Measurements from ENCODE around the gene HES5.
A peak's percentile ranks its signal among the peaks of the same experiment; 100 is the strongest.
"Not testable (repeated sequence)": the region's sequence is repeated elsewhere in the genome, so short reads cannot be mapped to it uniquely, and the experiment has no call there.

The HES5 gene, protein sequence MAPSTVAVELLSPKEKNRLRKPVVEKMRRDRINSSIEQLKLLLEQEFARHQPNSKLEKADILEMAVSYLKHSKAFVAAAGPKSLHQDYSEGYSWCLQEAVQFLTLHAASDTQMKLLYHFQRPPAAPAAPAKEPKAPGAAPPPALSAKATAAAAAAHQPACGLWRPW

DNA sequence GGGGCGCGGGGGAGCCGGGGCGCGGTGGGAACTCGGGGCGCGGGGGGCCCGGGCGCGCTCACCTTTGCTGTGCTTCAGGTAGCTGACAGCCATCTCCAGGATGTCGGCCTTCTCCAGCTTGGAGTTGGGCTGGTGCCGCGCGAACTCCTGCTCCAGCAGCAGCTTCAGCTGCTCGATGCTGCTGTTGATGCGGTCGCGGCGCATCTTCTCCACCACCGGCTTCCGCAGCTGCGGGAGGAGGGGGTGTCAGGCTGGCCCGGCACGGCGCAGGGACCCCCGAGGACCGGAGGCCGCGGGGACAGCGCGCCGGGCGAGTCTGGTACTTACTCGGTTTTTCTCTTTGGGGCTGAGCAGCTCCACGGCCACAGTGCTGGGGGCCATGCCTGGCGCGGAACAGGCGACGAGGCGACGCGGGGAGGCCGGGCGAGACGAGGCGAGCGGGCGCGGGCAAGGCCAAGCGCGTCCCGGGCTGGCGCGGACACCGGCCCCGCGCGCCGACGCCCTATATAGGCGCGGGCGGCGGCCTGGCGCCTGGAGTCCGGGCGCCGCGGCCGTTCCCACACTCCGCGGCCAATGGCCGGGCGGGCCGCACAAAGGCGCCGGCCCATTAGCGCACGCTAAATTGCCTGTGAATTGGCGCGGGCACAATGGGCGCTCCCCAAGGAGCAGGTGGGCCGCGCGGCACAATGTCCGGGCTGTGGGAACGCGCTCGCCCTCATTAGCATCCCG, at the start of gene HES5:
HES5 (minus strand) TSS at position 480 of the 729 bp plus-strand sequence; CDS start at position 381, 99 bp downstream.
- H3K36me3 Mint-ChIP-seq, result no peaks in the 10 kb centered on the region
- H3K27ac Mint-ChIP-seq, result no peak within 1 kb of the TSS
- peaks cover 2% of the 10 kb centered on the region for H3K27me3 Mint-ChIP-seq
- H3K4me1 Mint-ChIP-seq (ENCODE audit: low read depth), result peaks cover 18% of the 10 kb centered on the region
- H3K4me3 Mint-ChIP-seq, result peak within 1 kb of the TSS; percentile 82
- H3K9me3 Mint-ChIP-seq (ENCODE audit: low read depth), result no peaks in the 10 kb centered on the region

DNA sequence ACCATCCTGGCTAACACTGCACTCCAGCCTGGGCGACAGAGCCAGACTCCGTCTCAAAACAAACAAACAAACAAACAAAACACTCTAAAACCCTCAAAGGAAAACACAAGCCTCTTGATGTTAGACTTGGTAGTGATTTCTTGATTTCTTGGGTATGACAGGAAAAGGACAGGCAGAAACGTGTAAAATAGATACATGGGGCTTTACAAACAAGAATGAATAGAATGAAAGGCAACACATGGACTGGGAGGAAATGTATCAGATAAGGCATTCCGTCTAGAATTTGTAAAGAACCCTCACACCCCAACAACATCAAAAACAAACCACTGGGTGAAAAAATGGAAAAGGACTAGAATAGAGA, 48.7 kb upstream of the HES5 start:
- Mint-ChIP-seq H3K27me3 (no peaks in the 10 kb centered on the region), H3K4me1 (ENCODE audit: low read depth) (peaks cover 53% of the 10 kb centered on the region), H3K9me3 (ENCODE audit: low read depth) (peaks cover 6% of the 10 kb centered on the region), H3K36me3 (peaks cover 2% of the 10 kb centered on the region), H3K27ac (peak overlapping the region; percentile 96), H3K4me3 (peak overlapping the region; percentile 58)

- peaks cover 45% of the 10 kb centered on the region for H3K4me1 Mint-ChIP-seq (ENCODE audit: low read depth)
- H3K9me3 Mint-ChIP-seq (ENCODE audit: low read depth); H3K36me3 Mint-ChIP-seq; H3K27me3 Mint-ChIP-seq: not testable (repeated sequence)
- H3K27ac Mint-ChIP-seq, result peak overlapping the region; percentile 96
- peak overlapping the region; percentile 63 for H3K4me3 Mint-ChIP-seq
Measured at GRCh38 chr1:2577565-2578075, 47.6 kb upstream of the HES5 start.

DNA sequence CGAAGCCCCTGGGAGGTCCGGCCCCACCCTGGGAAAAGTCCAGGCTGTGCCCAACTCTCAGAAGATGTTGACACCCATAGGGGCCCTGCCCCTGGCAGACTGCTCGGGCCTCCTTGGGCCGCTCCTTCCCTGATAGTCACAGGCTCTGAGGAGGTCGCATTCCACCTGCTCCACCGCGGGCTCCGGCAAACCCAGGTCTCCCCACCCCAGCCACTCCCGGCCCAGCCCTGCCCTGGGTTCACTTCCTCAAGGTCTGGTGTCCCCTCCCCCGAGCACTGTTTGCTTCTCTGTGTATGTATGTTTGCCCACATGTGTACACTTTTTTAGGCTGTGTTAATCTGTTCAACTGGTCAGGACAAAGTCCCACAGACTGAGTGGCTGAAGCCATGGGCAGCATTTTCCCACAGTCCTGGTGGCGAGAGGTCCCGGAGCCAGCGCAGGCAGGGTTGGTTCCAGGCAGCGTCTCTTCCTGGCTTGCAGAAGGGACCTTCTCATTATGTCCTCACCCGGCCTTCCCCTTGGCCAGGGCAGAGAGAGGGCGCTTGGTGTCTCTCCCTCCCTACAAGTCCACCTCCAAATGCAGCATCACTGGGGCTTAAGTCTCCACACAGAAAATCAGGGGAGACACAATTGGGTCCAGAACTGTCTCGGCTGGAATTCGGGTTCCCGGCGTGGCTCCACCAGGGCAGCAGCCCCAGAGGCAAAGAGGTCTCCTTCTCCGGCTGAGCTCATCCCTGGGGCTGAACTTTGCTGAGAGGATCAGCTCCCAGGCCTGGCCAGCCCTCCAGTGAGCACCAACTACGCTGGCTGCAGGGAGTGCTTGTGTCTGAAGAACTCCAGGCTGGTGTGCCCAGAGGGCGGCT, 46.0 kb upstream of the HES5 start:
- Mint-ChIP-seq H3K4me3 (no peak overlapping the region), H3K36me3 (peaks cover under 1% of the 10 kb centered on the region), H3K27me3 (no peaks in the 10 kb centered on the region), H3K9me3 (ENCODE audit: low read depth) (peaks cover 7% of the 10 kb centered on the region), H3K27ac (peak overlapping the region; percentile 22), H3K4me1 (ENCODE audit: low read depth) (peaks cover 32% of the 10 kb centered on the region)

- H3K9me3 Mint-ChIP-seq (ENCODE audit: low read depth), result peaks cover 7% of the 10 kb centered on the region
- no peak overlapping the region for H3K4me3 Mint-ChIP-seq
- H3K27ac Mint-ChIP-seq, result no peak overlapping the region
- H3K4me1 Mint-ChIP-seq (ENCODE audit: low read depth), result peaks cover 19% of the 10 kb centered on the region
- H3K27me3 Mint-ChIP-seq, result no peaks in the 10 kb centered on the region
- peaks cover 2% of the 10 kb centered on the region for H3K36me3 Mint-ChIP-seq
Measured at GRCh38 chr1:2574350-2574749, 44.3 kb upstream of the HES5 start.

GRCh38 chr1:2573250-2573920, 43.3 kb upstream of the HES5 start:
- Mint-ChIP-seq H3K9me3 (ENCODE audit: low read depth) (peaks cover 7% of the 10 kb centered on the region), H3K4me1 (ENCODE audit: low read depth) (peaks cover 12% of the 10 kb centered on the region), H3K27me3 (no peaks in the 10 kb centered on the region), H3K4me3 (no peak overlapping the region), H3K36me3 (peaks cover 2% of the 10 kb centered on the region), H3K27ac (no peak overlapping the region)

DNA sequence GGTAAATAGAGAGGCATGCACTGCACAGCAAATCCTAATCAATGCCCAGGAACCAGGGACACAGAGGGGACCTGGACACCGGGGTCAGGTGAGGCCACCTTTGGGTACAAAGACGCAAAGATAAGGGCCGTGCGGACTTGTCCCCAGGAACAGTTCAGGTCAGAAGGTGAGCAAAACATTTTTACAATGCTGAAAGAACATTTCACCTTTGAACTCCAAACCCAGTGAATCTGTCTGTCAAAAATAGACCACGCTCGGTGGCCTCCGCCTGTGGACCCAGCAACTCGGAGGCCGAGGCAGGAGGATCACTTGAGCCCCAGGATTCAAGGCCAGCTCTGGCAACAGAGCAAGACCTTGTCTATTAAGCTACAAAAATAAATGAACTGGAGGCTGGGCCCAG, 41.3 kb upstream of the HES5 start:
- Mint-ChIP-seq H3K36me3 (peaks cover 2% of the 10 kb centered on the region), H3K9me3 (ENCODE audit: low read depth) (peaks cover 7% of the 10 kb centered on the region), H3K4me3 (no peak overlapping the region), H3K27me3 (no peaks in the 10 kb centered on the region), H3K4me1 (ENCODE audit: low read depth) (peaks cover 3% of the 10 kb centered on the region), H3K27ac (no peak overlapping the region)

DNA sequence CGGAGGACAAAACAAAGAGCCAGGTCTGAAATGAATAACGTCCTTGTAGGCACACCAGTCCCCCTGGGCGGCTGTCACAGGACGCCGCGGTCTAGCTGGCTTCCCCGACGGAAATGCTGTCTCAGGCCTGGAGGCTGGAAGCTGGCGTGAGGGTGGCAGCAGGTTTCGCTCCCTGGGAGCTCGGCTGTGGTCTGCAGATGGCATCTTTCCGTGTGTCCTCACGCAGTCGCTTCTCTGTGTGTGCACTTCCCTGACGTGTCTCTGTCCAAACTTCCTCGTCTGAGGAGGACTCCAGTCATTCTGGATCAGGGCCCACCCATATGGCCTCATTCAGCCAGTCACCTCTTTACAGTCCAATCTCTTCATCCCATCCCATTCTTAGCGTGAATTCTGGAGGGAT, 40.3 kb upstream of the HES5 start:
- peaks cover 7% of the 10 kb centered on the region for H3K9me3 Mint-ChIP-seq (ENCODE audit: low read depth)
- H3K27ac Mint-ChIP-seq, result no peak overlapping the region
- H3K4me3 Mint-ChIP-seq, result no peak overlapping the region
- no peaks in the 10 kb centered on the region for H3K27me3 Mint-ChIP-seq
- peaks cover 2% of the 10 kb centered on the region for H3K36me3 Mint-ChIP-seq
- peaks cover 3% of the 10 kb centered on the region for H3K4me1 Mint-ChIP-seq (ENCODE audit: low read depth)

DNA sequence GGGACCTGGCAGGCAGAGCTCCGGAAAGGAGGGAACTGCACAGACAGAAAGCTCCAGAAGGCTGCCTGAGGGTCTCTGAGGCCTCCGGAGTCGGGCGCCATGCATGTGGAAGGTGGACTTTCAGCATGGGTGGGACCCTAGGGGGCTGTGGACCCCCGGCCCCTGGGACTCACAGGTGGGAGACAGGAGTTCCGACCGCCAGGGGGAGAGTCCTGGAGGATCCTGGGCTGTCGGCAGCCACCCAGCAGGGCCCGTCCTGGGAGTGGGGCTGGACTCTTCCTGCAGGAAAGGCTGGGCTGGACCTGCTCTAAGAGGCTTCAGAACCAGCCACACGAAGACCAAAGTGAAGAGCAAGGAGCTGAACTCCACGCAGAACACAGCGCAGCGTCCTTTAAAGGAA, 39.6 kb upstream of the HES5 start:
- H3K27me3 Mint-ChIP-seq; H3K36me3 Mint-ChIP-seq; H3K4me3 Mint-ChIP-seq; H3K9me3 Mint-ChIP-seq (ENCODE audit: low read depth); H3K4me1 Mint-ChIP-seq (ENCODE audit: low read depth); H3K27ac Mint-ChIP-seq: not testable (repeated sequence)

- H3K27ac Mint-ChIP-seq, result no peak overlapping the region
Measured at GRCh38 chr1:2569060-2569459, 39.0 kb upstream of the HES5 start.

DNA sequence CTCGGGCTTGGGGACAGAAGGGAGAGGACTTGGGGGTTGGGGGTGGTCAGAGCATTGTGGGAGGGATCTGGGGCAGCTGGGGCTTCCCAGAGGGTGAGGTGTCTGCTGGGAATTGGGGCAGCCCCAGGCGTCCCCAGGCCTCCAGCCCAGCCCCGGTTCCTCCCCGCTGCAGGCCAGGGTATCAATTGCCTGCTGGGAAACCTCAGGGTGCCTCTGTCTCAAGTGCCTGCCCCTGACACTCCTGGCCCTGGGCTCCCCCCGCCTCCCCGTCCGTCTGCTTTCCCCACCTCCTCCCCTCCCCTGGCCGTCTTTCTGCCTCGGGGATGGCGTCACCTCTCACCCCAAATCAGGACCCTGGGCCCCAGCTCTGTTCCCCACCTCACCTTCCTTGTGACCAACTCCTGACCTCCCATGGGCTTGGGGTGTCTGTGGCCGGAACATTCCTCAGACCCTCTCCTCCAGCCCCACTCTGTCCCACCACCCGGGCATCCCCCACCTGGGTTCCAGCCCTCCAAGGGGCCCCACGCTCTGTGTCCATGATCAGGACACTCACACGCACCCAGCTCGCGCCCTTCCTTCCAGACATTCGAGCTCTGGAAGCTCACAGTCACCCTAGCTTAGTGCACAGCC, 38.2 kb upstream of the HES5 start:
- H3K36me3 Mint-ChIP-seq; H3K4me3 Mint-ChIP-seq; H3K9me3 Mint-ChIP-seq (ENCODE audit: low read depth); H3K4me1 Mint-ChIP-seq (ENCODE audit: low read depth); H3K27ac Mint-ChIP-seq; H3K27me3 Mint-ChIP-seq: not testable (repeated sequence)

More at GRCh38 chr1:2569060-2569459, 39.0 kb upstream of the HES5 start:
- H3K4me1 Mint-ChIP-seq (ENCODE audit: low read depth), result peaks cover under 1% of the 10 kb centered on the region
- H3K4me3 Mint-ChIP-seq, result no peak overlapping the region
- no peaks in the 10 kb centered on the region for H3K27me3 Mint-ChIP-seq
- H3K9me3 Mint-ChIP-seq (ENCODE audit: low read depth), result peaks cover 5% of the 10 kb centered on the region
- H3K36me3 Mint-ChIP-seq, result peaks cover 2% of the 10 kb centered on the region

GRCh38 chr1:2567083-2567679, 37.1 kb upstream of the HES5 start:
- no peaks in the 10 kb centered on the region for H3K9me3 Mint-ChIP-seq (ENCODE audit: low read depth)
- H3K27ac Mint-ChIP-seq, result no peak overlapping the region
- H3K4me3 Mint-ChIP-seq, result no peak overlapping the region
- H3K27me3 Mint-ChIP-seq, result no peaks in the 10 kb centered on the region
- H3K4me1 Mint-ChIP-seq (ENCODE audit: low read depth), result no peaks in the 10 kb centered on the region
- peaks cover 2% of the 10 kb centered on the region for H3K36me3 Mint-ChIP-seq

- Mint-ChIP-seq H3K4me1 (ENCODE audit: low read depth) (peaks cover under 1% of the 10 kb centered on the region), H3K36me3 (peaks cover 2% of the 10 kb centered on the region), H3K27me3 (no peaks in the 10 kb centered on the region), H3K9me3 (ENCODE audit: low read depth) (no peaks in the 10 kb centered on the region), H3K4me3 (no peak overlapping the region), H3K27ac (no peak overlapping the region)
Measured at GRCh38 chr1:2566101-2567045, 36.3 kb upstream of the HES5 start.

Data from activated naive CD8-positive, alpha-beta T cell (primary cell).